Measurements from ENCODE around the gene NR5A2. TPM values are rescaled to one million over a fixed set of nuclear protein-coding genes. Genes with fewer than 3 reads are reported as not detected.

Gene NR5A2
- 3.0 TPM for polyA plus RNA-seq (ENCODE audit: insufficient read length)

DNA sequence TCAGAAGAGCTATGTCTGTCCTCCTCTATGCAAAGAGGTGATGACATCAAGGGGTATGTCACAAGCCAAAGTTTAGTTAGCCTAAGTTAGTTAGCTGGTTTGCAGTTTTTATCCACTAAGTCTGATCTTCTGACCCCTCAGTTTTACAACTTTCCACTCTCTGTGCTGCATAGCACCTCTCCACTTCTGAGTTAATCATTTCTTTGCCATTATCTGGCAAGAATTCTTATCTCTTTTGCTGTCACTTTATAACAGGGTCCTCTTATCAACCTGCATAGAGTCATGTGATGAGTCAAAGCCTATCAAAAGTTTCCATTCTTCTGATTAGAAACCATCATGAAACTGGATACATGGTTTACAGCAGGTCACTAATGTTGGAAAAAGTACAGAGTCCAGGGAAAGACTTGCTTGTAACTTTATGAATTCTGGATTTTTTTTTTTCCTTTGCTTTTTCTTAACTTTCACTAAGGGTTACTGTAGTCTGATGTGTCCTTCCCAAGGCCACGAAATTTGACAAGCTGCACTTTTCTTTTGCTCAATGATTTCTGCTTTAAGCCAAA is at the start of gene NR5A2:
Gene NR5A2, plus strand, starts transcription at position 447 of the 560 bp plus-strand sequence. CDS start 138 bp downstream, outside the sequence.
- DNase-seq: no peak

DNA sequence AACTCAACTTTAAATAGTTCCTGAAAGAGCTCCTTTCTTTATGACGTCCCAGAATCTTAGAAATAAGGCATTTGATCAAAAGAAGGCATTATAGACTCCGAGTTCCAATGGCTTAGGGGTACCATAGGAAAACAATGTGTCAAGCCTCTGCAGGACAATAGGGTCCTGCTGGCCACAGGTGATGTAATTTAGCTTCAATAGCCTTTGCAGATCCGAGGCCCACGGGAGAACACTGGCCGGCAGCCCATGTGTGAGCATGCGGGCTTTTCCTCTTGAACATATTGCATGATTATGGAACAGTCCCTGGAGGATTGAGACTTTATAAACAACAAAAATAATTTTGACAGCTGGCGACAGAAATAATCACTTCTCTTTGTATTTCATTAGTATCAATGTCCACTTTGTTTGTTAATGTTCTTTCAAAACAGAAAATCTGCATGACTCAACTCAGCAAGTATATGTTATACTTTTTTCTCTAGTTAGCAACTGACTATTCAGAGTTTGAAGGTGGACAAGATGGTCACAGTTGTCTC is 49.0 kb upstream of the NR5A2 start:
- no peak for DNase-seq

DNA sequence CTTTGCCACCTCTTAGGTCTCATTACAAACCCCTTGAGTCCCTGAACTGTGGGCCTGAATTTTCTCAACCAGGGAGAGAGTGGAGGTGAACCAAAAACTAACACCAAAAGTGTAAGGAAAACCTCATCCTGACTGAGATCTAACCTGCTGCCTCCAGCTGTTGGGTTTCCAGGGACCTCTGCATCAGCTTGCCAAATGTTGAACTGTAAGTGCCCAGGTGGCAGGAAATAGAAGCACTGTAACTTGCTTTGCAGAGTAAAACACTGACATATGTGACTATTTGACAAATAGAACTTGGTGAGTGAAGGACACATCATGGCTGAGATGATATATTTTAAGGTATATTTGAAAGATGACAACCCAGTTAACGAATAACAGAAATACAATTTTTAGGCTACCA is 48.4 kb upstream of the NR5A2 start:
- no peak for DNase-seq

DNA sequence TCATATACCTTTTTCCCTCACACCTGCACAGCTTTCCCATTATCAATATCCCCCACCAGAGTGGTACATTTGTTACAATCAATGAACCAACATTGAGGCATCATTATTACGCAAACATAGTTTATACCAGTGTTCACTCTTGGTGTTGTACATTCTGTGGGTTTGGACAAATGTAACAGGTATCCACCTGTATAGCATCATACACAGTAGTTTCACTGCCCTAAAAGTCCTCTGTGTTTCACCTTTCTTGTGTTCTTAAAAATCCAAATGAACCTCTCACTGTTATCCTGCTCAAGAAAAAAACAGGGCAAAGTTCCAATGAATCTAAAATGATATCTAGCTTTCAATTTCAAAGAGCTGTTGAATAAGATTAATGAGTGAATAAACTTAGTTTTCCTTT is 45.9 kb upstream of the NR5A2 start:
- DNase-seq: no peak

DNA sequence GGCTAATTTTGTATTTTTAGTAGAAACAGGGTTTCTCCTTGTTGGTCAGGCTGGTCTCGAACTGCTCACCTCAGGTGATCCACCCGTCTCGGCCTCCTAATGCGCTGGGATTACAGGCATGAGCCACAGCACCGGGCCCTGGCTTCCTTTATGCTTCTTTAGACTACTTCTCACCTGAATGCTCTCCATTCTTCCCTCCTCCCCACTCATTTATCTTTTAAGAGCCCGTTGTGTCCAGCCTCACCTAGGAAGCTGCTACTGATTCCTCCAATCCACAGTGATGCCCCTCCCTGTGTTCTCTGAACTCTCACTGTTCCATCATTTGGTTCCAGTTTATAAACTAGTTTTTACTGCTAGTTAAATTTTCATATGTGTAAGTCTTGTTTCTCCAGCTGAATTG is 44.9 kb upstream of the NR5A2 start:
- no peak for DNase-seq

DNA sequence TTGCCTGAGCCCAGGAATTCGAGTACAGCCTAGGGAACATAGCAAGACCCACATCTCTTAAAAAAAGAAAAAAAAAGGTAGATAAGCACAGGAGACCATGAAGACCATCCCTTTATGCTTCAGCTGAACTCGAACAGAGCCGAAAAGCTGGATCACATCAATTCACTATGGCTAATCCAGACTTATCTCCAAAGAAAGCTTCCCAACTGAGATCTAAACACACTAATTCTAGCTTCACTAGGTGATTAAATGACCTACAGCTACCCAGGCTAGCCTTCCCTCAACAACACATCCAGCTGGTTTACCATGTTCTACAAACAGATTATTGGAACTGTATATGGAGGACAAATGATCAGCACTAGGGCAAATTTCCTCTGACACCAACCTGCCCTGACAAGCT is 44.0 kb upstream of the NR5A2 start:
- no peak for DNase-seq

DNA sequence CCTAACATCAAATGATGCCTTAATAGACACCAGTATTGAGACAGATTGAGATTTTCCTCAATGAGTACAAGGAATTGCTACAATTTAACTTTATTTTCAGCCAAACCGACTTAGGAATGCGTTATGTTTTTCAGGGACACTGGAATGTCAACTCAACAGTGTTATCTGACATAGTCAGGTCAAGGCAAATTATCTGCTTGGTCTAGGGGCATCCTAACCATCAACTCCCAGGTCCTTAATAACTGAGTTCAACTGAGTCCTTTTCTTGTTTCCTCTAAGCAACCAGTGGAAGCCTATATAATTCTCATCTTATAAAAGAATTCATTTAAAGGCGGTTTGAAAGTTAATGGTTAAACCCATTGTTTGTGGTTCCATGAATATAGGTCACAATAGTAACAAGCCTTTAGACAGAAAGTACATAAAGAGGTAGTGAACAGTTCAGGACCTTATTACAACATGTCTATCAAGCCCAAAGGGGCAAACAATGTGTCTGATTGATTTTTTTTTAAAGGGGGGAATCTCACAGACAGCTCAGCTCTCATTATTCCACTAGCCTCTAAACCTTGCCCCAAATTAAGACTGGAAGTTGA is 32.3 kb upstream of the NR5A2 start:
- no peak for DNase-seq

DNA sequence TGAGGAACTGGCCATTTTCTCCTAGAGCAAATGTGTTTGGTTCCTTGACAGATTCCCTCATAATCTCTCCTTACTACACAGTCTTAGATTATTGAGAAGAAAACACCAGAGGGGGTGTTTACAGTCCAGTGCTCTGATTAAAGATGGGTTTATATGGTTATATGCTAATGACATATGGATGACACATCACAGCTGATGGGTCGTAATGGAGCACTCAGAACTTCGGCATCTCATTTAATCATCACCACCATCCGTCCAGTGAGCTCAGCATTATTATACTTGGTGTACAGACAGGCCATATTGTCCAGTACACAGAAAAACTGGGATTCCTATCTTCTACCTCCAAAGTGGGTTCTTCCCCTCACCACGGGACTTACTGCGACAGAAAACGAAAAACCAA is 22.3 kb upstream of the NR5A2 start:
- DNase-seq: no peak

DNA sequence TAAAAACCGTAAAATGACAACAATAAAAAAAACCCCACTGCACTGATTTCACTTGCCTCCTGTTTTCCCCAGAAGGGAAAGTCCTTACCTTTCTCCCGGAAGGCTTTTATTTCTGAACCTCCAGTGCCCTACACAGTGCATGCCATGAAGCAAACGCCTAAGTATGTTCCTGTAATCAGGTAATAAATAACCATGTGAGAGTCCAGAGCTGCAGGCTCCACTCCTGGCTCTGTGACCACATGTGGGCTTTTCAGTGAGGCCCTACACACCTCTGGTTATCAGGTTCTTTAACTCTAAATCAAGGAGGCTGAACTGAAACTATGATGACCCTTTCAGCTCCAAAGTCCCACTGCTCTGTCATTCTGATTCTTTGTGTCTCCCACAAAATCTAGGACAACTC is 20.8 kb upstream of the NR5A2 start:
- DNase-seq: no peak

DNA sequence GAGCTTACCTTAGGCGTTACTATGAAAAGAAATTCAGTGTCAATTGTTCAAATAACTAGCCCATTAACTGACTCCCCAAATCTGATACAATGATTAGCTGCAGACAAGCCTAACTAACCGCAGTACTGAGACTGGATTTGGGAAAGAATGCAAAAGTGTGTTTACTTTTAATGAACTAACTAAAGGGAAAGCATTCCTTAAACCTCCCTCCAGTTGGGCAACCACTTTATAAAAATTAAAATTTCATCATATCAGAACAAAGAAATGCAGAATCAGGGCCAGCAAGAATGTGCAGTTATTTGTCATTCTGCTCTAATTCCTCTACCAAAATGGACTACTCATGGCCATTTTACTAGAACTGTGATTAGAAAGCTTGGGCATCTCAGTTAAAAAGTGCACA is 11.7 kb upstream of the NR5A2 start:
- no peak for DNase-seq

DNA sequence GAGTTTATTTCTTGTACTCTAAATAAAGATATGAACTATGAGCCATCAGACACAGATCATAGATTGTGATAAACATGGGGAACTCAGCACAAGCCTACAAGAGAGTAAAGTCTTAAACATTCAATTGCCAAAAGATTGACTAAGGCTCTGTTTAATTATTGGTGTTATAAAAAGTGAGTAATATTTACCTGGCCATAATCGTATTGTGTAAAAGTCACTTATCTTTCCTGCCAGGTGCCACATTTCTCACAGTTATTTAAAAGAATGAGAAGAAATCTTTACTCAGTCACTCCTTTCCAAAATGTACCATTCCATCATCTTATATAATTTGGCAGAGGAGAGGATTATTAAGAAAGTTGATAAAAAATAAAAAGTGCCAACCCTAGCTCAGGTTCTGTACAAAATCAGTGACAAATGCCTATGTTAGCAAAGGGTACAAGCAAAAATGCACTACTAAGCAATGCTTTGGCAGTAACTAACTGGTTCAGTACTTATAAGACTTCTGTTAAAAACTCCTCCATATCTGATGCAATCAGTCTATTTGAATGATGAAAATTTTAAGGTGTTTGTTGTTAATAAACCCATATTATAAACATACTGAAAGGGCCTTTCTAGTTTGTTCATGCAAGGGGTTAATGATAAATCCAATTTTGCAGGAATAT is 5.8 kb upstream of the NR5A2 start:
- DNase-seq: no peak

DNA sequence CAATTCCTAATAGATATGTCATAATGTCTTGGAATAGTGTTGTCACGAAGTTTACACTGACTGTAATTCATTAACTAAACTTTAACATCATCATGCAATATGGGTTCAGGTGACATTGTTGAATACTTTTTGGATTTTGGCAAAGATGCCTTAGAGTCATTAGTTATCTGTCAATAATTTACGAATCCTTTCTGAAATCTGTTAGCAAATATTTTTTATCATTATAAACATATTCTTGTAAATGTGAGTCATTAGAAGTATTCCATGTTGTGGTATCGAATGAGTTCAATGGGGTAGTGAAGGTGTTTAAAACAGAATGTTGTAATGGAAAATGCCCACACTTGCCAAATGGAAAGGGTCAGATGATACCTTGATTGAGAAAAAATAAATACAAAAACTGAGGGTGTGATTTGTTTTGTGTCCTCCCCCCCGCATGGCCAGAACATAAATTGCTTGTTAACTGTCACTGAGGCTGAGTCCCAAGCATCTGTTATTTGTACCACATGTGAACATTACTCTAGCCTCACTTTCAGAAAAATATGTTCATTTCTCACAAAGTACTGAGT is 5.2 kb upstream of the NR5A2 start:
- DNase-seq: no peak

DNA sequence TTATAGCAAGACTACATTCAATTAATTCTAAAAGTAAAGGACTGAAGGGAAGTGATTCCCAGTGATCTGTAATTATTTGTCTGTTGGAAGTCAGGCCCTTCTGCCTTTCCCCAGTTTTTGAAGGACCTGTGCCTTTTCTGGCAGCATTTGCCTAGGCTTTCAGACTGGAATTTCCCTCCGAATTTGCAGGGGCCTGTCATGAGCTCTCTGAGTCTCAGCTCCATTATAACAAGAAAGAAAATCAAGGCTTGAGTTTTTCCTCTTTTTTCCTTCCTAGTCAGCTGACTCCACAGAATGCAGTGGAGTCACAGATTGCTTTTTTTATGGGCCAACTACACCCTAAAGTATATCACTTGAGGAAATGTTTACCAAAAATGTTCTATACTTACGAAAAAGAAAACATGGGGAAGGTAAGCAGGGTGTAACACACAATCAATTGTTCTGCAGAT is 1.1 kb downstream of the NR5A2 start:
- DNase-seq: no peak

DNA sequence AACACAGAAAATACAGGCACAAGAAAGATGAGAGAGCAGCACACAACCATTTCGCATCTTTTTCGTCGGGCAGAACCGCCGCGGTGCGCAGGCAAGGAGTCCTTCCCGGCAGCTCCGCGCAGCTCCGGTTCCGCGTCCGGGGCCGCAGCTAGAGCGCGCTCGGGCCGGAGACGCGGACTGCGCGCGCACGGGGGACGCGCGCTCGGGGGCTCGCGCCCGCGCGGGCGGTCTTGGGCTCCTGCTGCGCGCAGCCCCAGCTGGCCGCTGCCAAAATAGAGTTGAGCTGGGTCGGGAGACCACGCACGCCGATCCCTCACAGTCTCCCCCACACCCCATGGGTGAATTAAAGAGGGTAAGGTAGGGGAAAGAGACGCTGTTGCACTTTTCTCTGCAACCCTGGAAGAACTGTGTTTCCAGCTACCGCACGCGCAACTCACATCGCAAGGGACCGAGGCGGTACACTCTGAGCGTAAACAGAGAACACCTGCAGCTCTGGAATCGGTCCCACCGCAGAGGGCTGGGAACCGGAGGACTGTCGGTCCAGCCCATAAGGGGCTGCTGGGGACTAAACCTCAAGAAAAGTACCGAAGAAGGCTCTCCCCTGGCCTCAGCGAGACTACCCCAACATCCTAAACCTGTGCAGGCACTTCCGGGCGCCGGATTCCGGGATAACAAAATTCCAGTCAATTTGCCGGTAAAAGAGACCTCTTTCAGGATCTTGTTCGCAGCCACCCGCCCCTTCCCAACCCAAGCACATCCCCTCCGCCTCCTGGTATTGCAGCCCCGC is 1.7 kb downstream of the NR5A2 start:
- DNase-seq: peak; percentile 57

DNA sequence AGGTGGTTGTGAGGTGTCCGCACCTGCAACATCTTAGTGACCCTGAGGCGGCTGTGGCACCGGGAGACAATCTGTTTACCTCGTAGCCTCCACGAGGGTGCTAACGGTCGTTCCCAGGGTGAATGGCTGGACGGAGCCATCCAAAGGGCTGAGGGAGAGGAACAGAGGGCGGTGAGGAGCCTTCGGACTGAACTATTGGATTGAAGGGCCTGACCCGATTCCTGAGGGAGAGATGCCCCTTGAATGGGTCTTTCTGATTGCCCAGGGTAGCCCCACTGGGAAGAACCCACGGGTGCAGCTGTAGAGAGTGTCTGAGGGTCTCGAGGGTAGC is 2.3 kb downstream of the NR5A2 start:
- no peak for DNase-seq

DNA sequence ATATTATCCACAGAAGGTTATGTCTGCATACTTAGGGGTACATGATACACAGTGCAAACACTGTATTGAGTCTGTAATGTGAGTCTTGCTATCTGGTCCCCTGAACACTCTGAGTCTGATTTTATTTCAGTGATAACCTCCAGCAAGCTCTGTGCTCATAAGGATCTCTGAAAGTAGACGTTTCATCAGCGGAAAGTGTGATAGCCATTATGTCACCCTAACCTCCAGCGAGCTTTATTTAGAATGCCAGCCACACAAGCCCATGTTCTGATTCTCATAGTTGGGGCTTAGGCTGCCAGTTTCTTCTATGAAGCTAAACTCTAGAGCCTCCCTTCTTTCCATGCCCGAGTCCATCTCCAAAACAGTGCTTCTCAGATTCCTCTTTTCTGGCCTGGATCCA is 3.3 kb downstream of the NR5A2 start:
- no peak for DNase-seq

DNA sequence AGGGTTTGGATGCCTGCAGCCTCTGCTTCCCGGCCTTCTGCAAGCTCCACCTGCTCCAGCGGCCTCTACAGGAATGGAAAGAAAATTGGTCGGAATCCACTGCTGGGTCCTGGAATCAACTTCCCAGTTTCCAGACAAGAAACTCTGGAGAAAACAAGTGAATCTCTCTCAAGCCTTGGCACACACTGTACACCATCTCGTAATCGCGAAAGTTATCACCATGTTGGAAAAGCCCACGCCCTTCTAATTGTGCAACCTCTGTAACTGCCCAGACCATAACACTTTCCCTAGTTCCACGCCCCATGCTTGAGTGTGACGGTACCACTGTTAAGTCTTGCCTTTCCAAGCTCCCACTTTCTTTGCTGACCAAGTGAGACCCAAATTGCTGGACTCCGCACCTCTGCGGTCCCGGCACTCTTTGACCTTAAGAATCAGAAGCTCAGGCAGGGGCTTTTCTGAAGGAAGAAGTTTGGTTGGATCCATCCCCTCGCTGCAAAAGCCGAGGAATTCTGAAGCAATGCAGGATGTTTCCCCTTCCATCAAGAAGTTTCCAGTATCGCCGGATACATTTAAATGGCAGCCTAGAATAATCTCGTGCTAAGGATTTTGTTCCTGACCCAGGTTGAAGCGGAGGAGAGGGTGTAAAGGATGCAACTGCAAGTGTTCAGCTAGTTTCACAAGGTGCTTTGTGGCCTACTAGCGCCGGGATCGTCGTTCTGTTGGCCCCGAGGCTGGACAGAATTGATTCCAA is 6.2 kb downstream of the NR5A2 start:
- no peak for DNase-seq

DNA sequence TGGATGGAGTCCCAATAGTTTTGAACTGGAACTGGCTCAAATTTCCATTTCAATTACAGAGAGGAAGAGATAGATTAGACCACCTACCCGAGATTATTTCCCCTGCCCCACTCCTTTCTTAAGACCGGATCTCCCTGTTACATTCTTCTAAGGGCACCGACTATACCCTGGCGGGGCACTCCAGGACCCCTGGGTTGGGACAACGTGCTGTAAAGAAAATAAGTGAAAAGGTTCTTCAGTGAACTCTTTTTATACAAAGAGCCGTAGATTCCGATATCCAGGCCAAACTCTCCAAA is 6.7 kb downstream of the NR5A2 start:
- no peak for DNase-seq

DNA sequence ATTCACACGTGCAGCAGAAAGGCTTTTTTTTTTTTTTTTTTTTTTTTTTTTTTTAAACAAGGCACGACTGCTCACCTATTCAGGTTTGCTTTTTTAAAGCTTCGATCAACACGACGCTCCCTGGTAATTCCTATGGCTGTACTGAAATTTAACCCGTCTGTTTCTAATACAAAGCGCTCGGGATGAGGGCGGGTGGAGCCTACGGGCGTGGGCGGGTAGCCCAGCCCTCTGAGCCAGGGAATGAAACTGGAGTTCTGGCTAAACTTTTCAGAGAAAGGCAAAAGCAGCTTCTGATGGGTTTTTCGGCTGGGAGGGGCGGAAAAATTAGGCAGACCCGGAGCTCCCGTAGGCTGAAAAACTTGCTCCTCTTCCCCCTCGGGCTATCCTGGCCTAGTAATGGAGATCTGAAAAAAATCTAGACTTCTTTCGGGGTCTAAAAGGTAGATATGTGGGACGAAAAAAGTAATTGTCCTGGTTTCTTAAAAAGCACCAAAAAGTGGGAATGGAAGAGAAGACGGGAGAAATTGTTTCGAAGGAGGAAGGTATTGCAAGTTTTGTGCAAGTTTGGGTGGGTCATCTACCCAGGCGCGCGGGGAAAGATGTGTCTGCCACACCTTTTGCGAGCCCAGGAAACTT is 7.4 kb downstream of the NR5A2 start:
- no peak for DNase-seq

DNA sequence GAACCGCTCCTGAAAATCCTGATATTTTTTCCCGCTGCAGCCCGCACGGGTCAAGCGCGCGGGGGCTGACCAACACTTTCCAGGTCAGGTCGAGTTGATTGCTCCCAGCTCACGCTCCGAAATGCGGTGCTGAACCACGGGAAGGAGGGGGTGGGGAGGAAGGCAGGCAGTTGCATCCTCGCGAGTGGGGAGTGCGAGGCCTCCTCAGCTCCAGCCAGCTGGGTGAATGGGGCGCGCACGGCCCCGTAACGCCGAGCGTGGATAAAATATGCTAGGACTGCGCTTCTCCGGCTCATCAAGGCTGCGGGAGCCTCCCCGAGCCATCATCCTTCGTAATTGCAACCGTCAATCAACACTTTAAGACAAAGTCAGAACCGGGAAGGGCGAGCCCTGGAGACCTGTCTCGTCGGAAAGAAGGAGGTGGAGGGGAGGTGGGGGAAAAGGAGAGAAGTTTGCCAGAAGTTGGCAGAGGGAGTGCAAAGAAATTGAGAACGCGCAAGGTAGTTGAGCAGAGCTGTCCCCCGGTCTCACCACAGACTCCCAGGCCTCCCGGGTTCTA is 8.0 kb downstream of the NR5A2 start:
- DNase-seq: no peak

DNA sequence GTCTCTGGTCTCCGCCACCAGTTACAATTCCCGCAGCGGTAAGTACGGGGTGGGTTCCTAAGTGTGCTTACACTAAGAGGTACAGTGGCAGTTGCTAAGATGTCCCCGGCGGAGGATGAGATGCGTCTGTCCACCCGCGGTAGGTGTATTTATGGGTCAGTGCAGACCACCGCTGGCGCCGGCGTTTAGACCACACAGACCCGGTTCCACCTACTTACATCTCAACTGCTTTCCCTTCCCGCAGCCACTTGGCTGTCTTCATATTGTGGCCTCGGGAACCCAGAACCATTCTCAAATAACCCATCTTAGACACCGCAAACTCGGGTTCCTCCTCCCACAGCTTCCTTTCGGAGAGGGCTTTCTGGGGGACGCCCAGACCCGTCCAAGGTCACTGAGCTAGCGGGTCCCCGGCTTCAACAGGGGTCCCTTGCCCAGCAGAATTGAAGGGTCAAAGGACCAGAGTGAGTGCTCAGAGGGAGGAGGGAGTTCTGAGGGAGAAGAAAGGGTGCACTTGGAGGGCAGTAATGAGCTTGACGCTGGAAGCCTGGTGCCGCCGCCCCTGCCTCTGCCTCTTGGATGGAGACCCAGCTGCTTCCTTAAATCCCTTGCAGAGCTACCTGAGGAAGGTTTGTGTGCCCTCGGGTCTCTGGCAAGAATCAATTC is 8.6 kb downstream of the NR5A2 start:
- no peak for DNase-seq

Data from hindlimb muscle (tissue), 1 donor.